GM21447 (cell line): Measurements from ENCODE around the gene TTN.

Experiments used
- ATAC-seq: cut with Tn5 transposase; IDR thresholded peaks from one replicate; pipeline ENCODE4 v1.9.1; 2021; ENCODE audit not compliant: unreplicated experiment

The TTN gene

DNA sequence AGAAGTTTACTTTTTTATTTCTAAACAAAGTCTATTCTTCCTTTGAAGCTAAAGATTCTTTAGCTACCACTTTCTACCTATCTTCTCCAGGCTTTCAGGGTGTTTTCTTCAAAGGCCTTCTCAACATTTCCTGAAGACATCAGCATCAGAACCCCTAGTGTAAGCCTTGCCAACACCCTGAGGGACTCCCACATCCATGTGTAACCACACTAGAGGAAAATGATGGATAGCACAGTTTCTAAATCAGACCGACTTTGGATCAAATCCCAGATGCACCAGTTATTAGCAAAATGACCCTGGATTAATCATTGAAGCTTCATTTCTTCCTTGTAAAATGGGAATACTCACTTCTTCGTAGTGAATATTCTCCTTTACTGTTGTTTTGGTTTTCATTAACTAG is 4.7 kb upstream of the TTN start:
- ATAC-seq: no peak

DNA sequence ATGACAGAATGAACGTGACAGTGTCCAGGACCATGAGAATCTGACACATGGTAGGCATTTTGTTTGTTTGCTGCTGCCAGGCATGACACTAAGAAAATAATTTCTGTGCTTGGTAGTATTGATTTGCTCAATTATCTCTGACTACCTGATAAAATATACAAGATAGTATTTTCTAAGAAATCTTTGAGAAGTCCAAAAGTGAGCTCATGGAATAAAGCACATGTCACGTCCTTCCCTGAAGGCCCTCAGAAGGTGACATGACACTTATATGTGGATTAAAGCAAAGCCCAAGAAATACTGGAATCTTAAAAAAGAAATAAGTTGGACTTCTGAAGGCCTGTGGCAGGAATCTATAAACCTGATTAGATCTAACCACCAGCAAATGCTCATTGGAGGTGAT is 3.8 kb upstream of the TTN start:
- ATAC-seq: no peak

DNA sequence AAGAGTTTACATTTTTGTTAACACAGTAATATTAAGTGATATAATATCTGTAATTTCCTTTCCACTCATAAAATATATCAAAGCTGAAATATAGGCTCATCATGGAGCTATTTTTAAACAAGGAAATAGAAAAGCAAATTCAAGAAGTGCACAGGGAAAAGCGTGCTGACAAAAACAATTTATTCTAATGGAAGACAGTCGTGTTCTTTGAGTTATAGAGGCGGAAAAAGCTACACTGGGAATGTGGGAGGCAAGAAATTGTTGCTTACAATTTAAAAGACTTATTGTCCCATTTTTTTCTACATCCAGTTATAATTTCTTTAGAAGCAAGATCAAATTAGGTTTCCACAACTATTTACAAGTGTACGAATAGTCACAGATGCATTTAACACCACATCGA is 3.2 kb upstream of the TTN start:
- ATAC-seq: no peak

DNA sequence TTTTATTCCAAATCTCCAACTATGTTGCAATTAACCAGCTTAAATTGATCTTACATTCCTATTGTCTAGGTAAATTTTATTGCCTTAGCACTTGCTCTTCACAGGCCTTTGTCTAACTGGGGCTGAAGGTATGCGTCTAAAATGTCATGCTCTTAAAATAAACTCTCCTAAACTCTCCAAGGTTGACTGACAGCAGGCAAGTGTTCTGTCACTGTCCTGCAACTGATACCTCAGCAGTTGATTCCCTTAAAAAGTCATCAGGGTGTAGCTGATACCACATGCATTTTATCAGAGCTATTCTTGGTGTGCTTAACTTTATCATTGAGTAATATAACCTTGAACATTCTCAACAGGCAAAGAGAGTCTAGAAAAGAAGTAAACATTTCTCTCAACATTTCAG is 680 bp downstream of the TTN start:
- ATAC-seq: no peak

DNA sequence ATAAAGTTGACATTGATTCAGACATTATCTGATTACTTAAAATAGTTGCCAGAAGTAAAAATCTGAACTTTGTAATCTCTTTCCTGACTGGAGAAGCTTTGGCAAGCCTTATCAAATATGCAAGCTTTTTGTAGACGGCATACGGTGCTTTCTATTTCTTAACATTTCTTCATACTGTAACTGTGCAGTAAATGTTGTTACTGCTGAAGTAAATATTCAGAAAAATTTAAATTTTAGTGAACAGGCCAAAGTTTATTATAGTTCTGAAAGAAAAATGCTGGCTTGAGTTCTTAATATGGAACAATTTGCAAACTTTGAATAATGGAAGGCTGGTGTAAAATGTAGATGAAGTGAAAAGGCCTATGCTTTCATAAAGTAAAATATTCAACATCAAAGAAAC is 1.8 kb downstream of the TTN start:
- no peak for ATAC-seq

DNA sequence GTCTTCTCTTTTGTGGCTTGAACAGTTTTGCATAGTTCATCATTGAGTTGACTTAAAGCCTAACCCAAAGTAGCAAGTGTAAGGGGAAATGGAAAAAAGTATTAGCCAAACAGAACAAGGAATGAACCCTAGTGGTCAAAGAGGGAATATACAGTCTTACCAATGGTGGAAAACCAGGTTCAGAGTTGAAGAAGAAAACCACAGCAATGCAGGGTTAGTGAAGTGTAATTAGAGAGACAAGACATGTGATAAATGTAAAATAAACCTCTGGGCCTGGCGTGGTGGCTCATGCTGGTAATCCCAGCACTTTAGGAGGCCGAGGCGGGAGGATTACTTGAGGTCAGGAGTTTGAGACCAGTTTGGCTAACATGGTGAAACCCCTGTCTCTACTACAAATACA is 2.4 kb downstream of the TTN start:
- ATAC-seq: peak; percentile 84

DNA sequence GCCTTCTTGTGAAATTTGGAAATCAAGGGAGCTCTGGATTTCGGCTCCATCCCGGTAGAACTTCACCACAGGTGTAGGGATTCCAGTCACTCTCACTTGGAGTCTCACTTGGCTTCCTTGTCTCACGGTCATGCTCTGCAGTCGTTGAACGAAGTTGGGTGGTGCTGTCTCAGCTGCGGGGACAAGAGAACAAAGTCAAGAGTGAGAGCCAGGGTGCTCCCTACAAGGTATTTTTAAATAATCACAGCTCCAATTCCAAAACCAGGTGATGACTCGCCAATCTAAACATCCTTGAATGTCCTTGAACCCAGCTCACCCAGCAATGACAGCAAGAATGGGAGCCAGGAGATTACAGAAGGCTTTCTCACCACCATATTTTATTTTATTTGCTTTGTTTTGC is 6.7 kb downstream of the TTN start:
- no peak for ATAC-seq

DNA sequence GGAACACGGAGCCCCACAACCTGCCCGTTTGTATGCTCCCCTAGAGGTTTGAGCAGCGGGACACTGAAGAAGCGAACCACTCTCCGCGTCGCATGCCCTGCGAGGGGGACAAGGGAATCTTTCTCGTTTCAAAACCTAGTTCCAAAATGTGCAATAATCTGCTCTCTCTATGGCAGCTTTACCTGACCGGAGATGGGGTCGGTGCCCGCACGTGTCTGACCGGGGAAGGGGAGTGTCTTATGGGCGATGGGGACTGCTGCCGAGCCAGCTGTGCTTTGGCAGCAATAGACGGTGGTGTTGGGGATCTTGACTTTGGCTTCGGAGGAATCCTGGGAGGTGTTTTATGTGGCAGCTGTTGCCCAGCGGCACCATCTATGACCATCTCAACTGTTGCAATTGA is 7.9 kb downstream of the TTN start:
- ATAC-seq: no peak

DNA sequence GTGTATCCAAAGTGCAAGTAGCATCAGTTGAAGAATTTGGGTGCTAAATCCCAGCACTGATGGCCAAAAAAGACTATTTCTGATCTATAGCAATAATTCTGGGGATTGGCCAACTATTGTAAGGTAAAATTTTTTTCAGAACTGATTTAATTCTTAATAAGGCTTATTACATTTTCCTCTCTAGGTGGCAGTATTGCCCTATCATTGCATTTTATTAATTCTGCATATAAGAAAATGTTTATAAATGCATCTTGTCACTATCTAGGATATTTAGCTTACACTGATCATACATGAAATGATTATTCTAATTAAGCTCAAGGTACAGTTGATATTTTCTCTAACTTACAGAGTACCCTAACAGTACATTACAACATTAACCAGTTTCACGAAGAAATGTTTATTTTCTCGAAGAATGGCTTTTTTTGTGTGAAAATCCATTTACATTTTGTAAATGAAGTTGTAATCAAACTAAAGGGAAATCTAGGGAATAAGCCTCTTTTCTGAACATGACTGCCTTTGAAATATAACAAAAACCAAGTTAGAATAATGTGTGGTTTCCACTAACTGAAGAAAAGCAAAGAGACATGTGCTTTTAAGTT is 11.0 kb downstream of the TTN start:
- ATAC-seq: no peak

DNA sequence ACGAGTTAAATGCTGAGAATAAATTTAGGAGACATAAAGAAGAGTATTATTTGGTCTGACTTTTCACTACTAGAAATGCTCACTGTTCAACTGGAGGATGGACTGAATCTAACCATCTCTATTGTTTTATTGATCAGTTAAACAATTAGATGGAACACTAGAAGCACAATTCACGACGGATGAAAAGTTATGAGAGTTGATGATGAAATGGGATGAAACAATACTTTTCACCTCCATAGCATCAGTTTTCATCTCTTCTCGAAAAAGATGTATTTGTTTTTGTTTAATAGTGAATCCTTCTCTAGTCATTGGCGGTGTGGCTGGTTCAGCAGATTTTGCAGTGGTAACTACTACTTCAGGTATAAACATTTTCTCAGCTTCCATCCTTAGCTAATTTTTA is 19.3 kb downstream of the TTN start:
- no peak for ATAC-seq

DNA sequence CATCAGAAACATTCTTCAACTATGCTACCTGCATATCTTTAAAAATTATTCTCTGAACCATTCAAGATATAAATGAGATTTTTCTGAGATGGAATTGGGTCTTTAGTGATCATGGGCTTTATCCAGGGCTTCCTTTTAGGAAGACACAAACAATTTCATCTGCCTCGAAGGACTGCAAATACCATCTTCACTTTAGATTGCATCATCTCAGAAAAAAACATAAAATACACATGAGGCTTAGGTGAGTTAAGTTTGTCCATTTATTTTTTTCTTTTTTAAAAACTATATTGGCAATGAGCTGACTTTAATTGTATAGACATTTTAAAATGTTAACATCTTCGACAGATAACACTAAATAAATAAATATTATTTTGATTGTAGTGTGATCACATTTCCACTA is 20.1 kb downstream of the TTN start:
- ATAC-seq: no peak

DNA sequence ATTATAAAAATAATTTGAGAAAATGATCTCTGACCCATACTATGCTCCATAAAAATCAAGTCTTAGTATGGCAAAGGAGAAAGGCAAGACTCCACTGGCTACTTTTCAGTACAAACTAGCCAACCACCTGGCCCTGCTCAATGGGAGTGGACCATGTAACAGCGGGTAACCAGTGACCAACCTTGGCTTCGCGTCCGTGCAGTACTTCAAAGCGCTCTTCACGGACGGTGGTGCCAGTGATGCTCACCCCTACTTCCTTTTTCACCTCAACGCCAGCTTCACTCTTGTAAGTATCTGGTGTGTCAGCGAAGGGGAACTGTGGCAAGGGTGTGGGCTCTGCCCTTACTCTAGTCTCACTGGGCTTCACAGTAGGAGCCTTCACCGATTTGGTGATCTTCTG is 23.3 kb downstream of the TTN start:
- no peak for ATAC-seq

DNA sequence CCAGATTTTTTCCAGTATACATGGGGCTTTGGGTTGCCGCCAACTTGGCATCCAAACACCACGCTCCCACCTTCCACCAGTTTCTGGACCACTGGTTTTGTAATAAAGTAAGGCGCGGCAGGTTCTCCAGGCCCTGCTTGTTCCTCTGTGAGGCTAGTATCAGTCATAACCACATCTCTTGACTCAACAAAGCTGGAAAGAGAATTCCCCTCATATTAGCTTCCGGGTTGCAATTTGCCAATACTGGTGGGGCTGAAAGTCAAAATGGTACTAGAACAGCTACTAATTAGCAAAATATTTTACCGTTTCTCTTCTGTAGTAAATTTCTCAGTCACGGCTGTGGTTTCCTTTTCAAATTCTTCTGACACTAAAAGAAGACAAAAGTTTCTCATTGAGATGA is 25.0 kb downstream of the TTN start:
- ATAC-seq: no peak

DNA sequence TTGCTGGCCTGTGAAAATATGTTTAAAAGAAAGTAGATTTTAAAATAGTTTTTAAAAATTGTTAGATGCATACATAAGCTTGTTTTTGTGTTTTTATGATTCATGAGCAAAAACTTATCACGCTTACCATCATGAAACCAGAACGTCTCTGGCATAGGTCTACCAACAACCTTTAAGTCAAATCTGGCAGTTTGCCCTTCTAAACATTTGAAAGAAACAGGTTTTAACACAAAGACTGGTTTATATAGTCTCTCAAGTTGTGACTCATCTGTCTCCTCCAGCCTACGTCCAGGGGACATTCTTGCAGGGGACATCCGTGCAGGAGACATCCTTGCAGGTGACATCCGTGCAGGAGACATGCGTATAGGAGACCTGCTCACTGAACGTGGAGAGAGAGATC is 29.6 kb downstream of the TTN start:
- ATAC-seq: no peak

DNA sequence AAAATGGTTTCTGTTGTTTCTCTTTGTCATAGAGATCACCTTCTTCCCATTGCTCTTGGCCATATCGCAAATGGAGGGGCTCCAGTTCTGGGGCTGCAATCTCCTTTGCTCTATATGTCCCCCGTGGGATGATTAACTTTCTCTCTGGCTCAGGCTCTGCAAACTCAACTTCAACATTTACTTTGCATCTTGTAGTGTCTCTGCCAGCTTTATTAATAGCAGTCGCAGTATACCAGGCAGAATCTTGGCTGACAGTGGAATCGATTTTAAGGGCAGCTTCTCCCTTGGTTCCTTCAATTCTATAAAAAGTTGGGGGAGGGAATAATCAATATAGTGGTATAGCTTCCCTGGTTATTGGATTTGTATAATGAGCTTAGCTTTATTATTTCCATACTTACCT is 30.5 kb downstream of the TTN start:
- no peak for ATAC-seq

DNA sequence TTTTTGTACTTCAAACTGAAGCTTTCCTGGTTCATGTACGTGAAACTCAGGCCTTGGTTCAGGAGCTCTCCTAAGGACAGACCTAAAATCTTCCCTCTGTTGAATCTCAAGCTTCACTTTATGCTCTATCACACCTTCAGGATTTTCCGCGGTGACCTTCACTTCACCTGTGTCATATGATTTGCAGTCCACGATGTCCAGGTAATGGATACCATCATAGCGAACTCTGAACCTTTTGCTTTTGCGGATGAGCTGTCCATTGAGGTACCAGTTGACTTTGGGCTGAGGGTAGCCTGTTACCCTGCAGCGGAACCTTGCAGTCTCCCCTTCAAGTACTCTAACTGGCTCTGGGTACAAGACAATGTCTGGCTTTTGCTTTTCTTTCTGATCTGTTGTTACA is 31.2 kb downstream of the TTN start:
- no peak for ATAC-seq

DNA sequence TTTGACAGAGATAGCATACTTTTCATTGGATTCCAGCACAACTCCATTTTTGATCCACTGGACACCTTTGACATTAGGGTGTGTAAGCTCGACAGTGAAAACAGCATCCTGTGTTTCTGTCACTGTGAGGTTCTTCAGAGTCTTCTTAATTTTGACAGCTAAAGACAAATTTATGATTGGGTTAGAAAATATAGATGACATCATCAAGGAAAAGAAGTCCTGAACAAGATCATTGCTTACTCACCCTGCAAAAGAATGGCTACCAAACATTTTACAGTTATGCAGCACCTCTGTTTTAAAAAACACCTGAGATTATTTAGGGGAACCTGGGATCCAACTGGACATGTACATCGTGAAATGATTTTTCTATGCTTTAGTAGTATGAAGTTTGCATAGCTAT is 36.7 kb downstream of the TTN start:
- ATAC-seq: no peak

DNA sequence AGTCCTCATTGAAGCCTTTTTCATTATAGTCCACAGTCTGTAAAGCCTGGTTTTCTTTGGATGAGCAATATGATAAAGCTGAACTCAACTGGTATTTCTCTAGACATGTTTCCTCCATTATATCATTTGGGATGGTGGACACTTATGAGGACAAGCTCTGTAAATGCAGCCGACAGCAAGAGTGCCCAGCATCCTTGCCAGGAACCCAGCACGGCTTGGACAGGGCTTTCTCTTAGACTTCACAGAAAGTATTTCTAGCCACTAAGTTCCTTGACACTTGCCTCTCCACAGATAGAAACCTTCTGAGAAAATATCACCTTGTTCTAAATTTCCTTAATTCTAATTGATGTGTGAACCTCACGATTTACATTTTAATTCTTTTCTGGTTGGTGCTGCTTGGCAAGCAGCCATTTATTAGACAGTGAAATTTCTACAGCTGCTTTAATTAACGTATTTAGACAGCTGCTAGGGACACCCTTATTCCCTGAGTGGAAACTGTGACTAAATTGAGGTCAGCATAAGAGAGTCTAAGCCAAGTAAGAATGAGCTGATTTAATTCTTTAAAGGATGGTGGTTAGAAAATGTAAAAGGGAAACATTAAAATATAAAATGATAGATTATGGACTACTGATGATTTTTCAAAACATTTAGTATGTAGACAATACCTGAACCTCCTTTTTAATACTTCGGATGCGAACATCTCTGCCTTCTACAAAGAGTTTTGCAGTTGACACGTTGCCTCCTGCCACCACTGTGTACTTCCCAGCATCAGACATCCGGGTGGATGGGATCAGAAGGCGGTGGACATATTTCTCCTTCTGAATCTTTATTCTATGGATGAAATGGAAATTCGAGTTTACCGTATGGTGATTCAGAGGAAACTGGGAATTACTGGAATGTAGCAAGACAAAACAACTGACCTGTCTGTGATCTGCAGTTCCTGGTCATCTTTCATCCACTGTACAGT is 39.8 kb downstream of the TTN start:
- ATAC-seq: no peak

DNA sequence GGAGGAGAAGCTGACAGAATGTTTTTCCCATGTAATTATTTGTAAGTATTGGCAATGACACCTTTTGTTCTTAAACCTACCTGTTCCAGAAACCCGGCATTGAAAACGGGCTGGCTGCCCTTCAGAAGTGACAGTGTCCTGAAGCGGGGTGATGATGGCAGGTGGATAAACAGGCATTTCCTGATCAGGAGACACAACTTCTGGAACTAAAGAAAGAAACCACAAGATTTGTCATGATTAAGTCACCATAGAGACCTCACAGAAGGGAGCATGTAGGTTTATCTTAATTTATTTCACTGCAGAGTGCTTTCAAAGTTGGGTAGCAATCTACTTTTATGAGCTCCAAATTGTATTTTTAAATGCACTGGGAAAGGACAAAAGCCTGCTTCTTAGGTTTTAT is 43.1 kb downstream of the TTN start:
- ATAC-seq: no peak

DNA sequence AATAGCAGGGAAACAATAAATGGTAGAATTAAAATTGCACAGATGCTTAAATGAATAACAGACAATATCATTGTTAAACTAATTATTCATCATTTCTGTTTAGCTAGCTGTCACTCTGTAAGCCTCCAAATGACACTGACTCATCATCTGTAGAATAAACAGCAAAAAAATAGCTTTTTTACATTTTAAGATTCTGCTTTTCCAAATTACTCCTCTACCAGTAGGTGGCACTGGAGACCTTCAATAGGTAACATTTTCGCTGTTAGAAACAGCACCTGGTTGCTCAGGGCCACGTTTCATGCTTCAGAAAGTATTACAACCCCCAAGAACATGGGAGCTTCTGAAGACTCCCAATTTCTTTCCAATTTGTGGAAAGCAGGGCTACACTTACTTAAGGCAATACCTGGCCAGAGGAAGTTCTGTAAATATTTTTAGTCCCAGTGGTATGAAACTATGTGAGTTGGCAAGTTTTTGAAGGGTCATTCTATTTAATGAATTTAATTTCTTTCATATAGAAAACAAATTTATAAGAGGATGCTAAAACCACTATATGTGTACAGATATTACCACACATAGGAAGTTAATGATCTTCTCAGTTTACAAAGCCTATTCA is 45.4 kb downstream of the TTN start:
- ATAC-seq: no peak

DNA sequence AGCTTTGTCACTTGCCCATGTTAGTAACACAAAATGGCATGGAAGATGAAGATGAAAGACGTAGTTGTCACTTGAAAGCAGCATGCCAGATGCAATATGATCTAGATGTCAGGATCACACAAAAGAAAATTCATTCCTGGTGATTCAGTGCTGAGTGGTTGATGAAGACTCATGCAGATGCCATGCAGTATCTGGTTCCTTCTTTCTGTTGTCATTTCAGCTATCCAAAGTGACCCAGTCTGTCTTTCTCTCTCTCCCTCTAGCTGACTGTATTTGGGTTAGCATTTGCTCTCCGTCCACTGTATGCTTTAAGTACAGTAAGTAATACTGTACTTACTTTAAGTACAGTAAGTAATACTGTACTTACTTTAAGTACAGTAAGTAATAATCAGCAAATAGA is 50.4 kb downstream of the TTN start:
- no peak for ATAC-seq

DNA sequence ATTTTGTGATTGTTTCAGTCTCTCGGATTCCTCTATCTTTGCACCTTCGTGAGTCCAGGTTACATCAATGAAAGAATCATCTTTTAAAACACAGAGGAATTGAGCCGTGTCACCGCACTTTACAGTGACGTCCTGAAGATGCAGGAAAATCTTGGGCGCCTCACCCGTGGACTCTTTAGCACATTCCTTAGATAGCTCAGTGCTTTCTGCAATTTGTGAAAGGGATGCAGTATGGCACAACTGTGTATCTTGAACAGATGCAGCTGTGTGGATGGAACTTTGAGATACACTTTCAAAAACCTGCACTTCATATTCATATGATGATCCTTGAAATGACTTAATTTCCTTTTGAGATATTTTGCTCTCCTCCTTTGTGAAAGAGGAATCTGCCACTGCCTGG is 50.9 kb downstream of the TTN start:
- ATAC-seq: no peak
